H1 (cell line): ENCODE results near the gene MELTF. TPM values are rescaled to one million over a fixed set of nuclear protein-coding genes. Genes with fewer than 3 reads are reported as not detected.

Experiments
- RAD21 ChIP-seq, 2 experiments: IDR thresholded peaks in 1 of 2; conservative IDR thresholded peaks in 1 of 2; 2 replicates each; pipeline ENCODE4 v1.6.1; 2011; ENCODE audit warnings: low read depth in 2 of 2, low read length in 2 of 2, improper control_type of control experiment in 1 of 2, inconsistent platforms in 1 of 2, mild to moderate bottlenecking in 1 of 2, moderate library complexity in 1 of 2
- TCF12 ChIP-seq: IDR thresholded peaks from 2 replicates; pipeline ENCODE4 v1.6.1; 2011; ENCODE audit warnings: low read depth, mild to moderate bottlenecking, low read length
- polyA plus RNA-seq, 7 experiments: library from polyadenylated mRNA; depleted of rRNA in 3 of 7; stranded (reverse) in 5 of 7; unstranded in 2 of 7; fragments of >200 nt in 5 of 7; fragments of 200-250 nt in 2 of 7; gene quantifications; 1 replicate in 5 of 7; 2 replicates in 1 of 7; 4 replicates in 1 of 7; pipeline versions ENCODE4 v1.2.1 to v1.2.3, GENCODE V29; 2011 to 2013; ENCODE audit warnings: missing spikeins in 2 of 7, mixed read lengths in 2 of 7
- total RNA-seq: library from RNA; stranded (reverse); fragmentation: NEBNext Ultra II Directional; extraction: Animal tissue kit (Norgen Biotek cat#: 25700); gene quantifications from 2 replicates; pipeline ENCODE4 v1.2.1, GENCODE V29; 2021

MELTF gene
- total and polyA plus RNA-seq, 2 of the 8 experiments (the other 6 are each of a cell fraction or from before 2014, with no cell fraction given): 1.7 to 3.5 TPM

GRCh38 chr3:196988241-196989029 is 41.2 kb downstream of the MELTF start (continued):
- TF ChIP-seq RAD21 (IDR thresholded peaks at IDR 0.05 in 1 of 2, conservative IDR thresholded peaks at IDR 0.05 in 1 of 2; ENCODE audit: low read depth in 2 of 2, low read length in 2 of 2) (peak; percentile 44 to 54), TCF12 (no peak)
